ENCODE measurements around the gene INCA1.

Gene INCA1

DNA sequence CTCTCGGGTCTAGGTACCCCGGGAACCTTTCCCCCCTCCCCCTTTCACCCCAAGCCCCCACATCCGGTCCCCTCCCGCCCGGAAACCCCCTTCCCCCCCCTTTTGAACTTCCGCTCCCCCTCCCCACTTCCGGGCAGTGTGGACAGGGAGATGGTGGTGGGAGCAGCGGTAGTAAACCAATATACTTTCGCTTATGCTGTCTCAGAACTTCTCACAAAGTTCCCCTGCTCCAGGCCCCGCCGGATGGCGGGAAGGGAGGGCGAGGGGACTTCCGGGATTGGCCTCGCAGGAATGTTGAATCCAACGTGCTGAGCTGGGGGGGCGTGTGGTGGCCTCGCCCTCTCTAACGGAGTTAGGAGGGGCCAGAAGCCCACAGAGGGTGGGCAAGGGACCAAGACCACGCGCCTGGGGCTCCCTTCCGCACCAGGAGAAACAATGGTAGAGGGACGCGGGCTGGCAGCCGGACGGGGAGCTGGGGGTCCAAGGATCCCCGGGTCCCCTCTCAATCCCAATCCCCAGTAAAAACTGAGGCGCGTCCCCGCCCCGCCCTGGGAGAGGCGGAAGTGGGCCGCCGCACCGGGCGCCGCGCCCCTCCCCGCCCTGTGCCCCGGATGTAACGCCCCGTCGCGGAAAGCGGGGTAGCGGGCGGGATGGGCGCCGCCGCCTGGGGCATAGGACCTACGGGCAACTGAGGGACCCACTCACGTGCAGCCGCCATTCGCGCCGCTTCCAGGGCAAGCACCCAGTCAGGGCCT lies 49.7 kb downstream of the INCA1 start:
- DNase-seq: peak; percentile 50

DNA sequence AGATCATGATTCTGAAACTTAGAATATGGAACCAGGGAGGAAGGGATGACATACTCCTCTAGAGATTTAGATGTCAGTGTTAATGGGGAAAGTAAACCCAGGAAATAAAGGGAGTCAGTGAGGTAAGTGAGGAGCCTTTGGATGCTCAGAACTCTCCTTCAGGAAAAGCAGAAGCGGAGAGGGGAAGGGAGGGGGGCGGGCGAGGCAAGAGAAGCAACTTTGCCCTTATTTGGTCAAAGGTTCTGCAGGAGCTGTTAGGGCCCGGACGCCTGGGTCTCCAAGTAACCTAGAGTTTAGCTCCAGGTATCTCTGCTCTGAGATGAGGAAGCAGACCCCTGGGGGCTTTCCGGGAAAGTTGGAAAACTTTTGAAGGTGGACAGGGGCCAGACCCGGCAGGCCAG lies 50.3 kb downstream of the INCA1 start:
- peak; percentile 42 for DNase-seq

- no peak for DNase-seq
Measured at GRCh38 chr17:4946312-4946976, 50.9 kb downstream of the INCA1 start.

GRCh38 chr17:4945944-4946280 lies 51.4 kb downstream of the INCA1 start:
- DNase-seq: no peak

- no peak for DNase-seq
Measured at GRCh38 chr17:4945176-4945943, 52.0 kb downstream of the INCA1 start.

- no peak for DNase-seq
Measured at GRCh38 chr17:4944554-4945175, 52.7 kb downstream of the INCA1 start.

DNA sequence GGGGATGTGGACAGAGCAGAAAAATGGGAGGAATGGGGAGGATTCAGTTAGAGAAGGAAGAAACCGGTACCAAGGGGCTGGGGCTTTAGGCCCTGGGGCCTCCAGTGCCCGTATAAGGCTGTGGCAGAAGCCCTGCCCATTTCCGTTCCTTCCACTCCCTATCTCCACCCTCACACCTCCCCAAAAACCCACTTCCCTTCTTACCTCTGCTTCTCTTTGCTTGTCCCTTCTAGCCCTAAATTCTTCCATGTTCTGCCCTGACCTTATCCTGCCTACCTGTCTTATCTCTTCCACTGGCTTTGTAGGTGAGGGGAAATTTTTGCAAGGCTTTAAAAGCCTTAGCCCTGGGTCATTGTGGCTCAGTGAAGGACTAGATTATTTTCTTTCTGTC lies 53.2 kb downstream of the INCA1 start:
- DNase-seq: no peak

GRCh38 chr17:4942760-4943508 lies 54.4 kb downstream of the INCA1 start:
- DNase-seq: no peak

DNA sequence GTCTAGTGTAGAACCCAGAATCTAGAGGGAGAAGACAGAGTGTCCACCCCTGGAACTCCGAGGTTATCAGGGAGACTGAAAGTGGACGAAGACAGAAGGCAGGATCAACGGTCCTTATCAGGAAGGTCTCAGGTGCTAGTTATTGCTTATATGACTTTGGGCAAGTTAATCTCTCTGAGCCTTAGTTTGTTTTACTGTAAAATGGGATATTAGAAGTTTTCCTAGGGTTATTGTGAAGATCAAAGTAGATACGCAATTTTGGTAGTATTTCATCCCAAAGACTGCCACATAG lies 56.1 kb downstream of the INCA1 start:
- DNase-seq: no peak

DNA sequence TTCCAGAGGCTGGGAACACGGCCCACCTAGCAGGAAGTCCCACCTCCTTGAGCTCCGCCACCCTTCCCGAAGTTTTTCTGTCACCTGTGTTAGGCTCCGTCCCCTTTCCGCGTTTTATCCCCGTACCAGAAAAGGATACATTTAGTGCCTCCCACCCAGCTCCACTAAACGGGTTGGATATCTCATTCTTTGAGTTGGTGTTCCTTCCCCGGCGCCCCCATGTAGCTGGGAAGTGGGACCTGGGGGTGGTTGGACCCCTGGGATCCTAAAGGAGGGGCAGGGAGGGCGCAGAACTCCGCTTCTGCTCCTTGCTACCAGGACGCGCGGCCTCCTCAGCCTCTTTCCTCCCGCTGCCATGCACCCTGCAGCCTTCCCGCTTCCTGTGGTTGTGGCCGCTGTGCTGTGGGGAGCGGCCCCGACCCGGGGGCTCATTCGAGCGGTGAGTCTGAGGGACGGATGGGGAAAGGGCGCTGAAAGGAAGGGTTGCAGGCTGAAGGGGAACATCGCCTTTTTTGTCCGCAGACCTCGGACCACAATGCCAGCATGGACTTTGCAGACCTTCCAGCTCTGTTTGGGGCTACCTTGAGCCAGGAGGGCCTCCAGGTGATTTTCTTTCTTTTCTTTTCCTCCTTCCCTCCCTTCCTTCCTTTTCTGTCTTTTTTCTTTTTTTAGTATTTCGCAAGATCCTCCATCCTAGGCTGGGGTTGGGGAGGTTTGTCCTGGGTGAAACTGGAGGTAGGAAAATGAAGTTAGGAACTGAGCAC lies 56.6 kb downstream of the INCA1 start:
- DNase-seq: no peak

DNA sequence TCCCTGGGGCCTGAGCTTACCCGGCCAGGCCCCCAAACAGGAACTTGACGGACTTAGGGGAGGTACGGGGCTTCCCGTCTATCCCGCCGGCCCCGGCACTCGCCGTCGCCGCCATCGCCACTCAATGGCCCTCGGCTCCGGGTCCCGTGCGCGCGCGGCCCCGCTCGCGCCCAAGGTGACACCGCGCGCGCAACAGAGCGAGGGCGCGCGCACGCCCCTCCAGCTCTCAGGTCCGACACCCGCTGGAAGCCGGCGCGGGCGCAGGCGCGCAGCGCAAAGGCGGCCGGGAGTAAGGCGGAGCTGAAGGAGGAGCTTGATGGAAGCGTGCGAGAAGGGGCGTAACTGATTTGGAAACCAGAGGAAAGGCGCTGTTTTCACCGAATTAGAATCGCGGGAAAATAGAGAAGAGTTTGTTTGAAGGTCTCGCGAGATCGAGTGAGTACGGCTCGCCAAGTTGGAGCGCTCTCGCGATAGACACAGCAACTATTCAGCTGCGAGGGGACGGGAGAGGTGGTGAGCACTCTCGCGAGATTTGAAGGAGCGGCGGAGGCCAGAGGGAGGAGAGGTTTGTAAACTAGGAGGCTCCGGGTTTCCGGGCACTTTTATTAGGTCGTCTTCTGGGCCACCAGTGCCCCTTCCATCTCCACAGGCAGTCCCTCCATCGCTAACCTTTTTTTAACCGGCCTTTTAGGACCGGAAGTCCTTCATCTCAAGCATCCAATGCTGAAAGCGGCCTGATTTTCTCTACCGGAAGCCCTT lies 57.3 kb downstream of the INCA1 start, which contains the start of the genes RNF167 and SLC25A11:
Gene RNF167 (plus strand): TSS at position 473 of the 759 bp plus-strand sequence. CDS start 642 bp downstream, outside the sequence.
Gene SLC25A11 (minus strand): TSS at position 251 of the 759 bp plus-strand sequence. CDS start 136 bp downstream, at position 115.
- DNase-seq: peak; percentile 97

DNA sequence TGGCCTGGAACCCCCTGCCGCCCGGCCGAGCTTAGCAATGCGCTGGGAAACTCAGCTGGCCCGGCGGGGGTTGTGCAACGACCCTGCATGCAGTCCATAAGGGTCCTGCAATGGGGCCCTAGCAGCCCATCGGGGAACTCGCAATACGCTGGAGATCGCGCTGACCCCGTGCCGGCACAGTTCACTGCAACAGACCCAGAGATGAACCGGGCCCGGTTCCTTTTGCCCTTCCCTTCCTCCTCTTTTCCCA lies 57.9 kb downstream of the INCA1 start:
- DNase-seq: no peak

DNA sequence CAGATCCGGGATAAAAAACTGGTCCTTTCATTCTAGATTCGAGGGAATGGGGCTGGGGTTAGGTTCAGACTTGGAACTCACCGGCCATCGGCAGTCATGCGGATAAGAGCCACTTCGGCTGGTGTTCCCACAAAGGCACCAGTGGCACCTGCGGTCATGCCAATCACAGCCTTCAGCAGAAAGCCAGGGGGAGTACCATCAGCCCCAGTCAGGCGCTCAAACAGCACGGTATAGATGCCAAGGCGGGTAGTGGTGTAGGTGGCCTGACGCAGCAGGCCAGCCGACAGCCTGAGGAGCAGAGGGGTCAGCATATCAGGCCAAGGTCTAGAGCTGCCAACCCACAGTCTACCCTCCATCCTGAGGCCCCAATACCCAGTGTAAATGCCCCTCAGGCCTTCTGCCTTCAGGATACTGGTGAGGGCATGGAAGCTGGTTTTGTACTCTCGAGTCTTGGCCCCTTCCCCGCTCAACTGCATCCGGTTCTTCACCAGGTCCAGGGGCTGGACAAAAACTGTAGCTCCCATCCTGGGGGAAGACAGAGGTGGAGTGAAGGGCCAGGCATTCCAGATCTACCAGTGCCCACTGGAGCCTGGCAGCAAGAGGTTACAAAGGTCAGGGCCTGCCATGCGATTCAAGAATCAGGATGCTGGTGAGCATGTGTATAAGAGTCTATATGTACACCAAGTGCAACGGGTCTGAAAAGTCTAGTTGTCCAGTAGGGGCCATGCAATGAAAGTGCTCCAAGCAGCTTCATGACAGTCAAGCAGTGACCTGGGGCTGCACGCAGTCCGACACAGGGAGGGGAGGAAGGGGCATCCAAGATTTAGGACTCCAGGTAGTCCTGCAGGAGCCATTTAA lies 58.4 kb downstream of the INCA1 start:
- DNase-seq: peak; percentile 33
